Peyer's patch (tissue), 4 donors: ENCODE data around the gene ZBTB20.

Experiments
- POLR2A ChIP-seq, 2 donors: fragments of 450-650 bp; IDR thresholded peaks; one replicate each; pipeline ENCODE4 v1.5.1; 2017; ENCODE audit warnings: antibody characterized with exemption in 2 of 2, mild to moderate bottlenecking in 2 of 2, moderate library complexity in 2 of 2
- TF ChIP-seq, protein P1 (sequence below), 6 experiments: fragments of 450-650 bp in 4 of 6; fragments of 200-600 bp in 2 of 6; sonication (generic) in 1 of 6; IDR thresholded peaks; one replicate each; pipeline ENCODE4 v1.5.1; 2017 to 2019; ENCODE audit warnings: antibody characterized with exemption in 6 of 6, mild to moderate bottlenecking in 3 of 6, moderate library complexity in 1 of 6

DNA sequence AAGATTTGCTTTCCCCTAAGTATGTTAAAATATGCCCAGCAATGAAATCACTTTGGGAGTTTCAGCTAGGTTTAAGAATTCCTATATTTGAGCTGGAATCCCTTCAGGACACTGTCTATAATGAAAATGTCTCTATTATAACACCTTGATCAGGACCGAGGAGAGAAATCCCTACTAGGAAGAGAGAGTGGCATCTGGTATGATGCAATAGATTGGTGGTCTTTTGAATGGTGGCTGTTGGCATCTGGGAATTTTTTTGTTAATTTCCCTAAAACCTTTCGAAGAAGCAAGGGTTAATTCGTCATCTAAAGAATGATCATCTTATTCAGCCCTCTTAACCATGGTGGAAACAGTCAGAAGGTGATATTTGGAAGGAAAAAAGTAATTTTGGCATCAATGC, 810.2 kb downstream of the ZBTB20 start:
- TF ChIP-seq, protein P1, sequence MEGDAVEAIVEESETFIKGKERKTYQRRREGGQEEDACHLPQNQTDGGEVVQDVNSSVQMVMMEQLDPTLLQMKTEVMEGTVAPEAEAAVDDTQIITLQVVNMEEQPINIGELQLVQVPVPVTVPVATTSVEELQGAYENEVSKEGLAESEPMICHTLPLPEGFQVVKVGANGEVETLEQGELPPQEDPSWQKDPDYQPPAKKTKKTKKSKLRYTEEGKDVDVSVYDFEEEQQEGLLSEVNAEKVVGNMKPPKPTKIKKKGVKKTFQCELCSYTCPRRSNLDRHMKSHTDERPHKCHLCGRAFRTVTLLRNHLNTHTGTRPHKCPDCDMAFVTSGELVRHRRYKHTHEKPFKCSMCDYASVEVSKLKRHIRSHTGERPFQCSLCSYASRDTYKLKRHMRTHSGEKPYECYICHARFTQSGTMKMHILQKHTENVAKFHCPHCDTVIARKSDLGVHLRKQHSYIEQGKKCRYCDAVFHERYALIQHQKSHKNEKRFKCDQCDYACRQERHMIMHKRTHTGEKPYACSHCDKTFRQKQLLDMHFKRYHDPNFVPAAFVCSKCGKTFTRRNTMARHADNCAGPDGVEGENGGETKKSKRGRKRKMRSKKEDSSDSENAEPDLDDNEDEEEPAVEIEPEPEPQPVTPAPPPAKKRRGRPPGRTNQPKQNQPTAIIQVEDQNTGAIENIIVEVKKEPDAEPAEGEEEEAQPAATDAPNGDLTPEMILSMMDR (IDR thresholded peaks at IDR 0.05): no peak
- no peak for TF ChIP-seq POLR2A (IDR thresholded peaks at IDR 0.05)
